Neural cell (in vitro differentiated cells): Measurements from ENCODE around the gene RALGPS1.

Experiments used
- EP300 ChIP-seq: fragments of 450-650 bp; conservative IDR thresholded peaks from 2 replicates; pipeline ENCODE4 v1.6.1; 2014; ENCODE audit warnings: antibody characterized with exemption, mild to moderate bottlenecking, moderate library complexity; ENCODE audit not compliant: poor library complexity, severe bottlenecking
- EZH2 ChIP-seq: fragments of 200-600, 300-800 bp; shearing (Covaris generic), sonication (generic); IDR thresholded peaks from 2 replicates; pipeline ENCODE4 v1.6.1; 2014; ENCODE audit warnings: antibody characterized with exemption, low read length, borderline replicate concordance, mild to moderate bottlenecking; ENCODE audit not compliant: insufficient read depth, poor library complexity, severe bottlenecking
- POLR2AphosphoS5 ChIP-seq: IDR thresholded peaks from 2 replicates; pipeline ENCODE4 v1.6.1; 2012
- RAD21 ChIP-seq: fragments of 450-650 bp; conservative IDR thresholded peaks from 2 replicates; pipeline ENCODE4 v1.6.1; 2014; ENCODE audit warnings: antibody characterized with exemption, mild to moderate bottlenecking, moderate library complexity
- SMC3 ChIP-seq: fragments of 450-650 bp; conservative IDR thresholded peaks from 2 replicates; pipeline ENCODE4 v1.6.1; 2014; ENCODE audit warnings: antibody characterized with exemption, mild to moderate bottlenecking, moderate library complexity; ENCODE audit not compliant: poor library complexity
- TAF1 ChIP-seq: IDR thresholded peaks from 2 replicates; pipeline ENCODE4 v1.6.1; 2012; ENCODE audit warnings: low read depth
- TF ChIP-seq, protein P1 (sequence below): fragments of 450-650 bp; IDR thresholded peaks from 2 replicates; pipeline ENCODE4 v1.5.1; 2014; ENCODE audit warnings: antibody characterized with exemption, mild to moderate bottlenecking, moderate library complexity; ENCODE audit not compliant: poor library complexity, severe bottlenecking
- TF ChIP-seq, protein P2 (sequence below): IDR thresholded peaks from 2 replicates; pipeline ENCODE4 v1.6.1; 2012; ENCODE audit warnings: borderline replicate concordance

DNA sequence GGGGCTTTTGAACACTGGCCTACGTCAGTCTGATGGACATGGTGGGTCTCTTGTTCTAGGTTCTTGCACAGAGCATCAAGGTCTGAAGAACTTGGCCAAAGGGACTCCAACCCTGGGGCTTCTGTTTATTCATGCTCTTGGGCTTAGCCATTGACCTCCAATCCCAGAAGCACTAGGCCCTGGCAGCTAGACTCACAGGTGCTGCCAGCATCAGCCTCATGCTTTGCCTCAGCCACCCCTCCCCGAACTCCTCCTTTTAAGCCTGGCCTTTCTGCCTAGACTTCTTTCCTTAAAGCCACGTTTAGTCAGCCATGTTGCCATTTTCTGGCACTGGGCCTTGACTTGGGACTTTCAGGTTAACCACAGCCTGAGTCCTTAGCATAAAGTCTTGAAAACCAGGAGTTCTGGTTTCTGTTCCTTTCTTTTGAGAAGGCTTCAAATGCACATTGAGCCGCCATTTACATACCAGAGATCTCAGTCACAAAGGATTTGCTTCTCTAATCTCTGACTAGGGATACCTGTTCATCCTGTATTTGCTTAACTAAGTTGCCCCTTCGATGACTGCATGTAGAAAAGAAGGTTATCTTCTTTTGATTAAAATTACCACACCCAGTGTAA, 153.1 kb downstream of the RALGPS1 start:
- TF ChIP-seq, protein P1, sequence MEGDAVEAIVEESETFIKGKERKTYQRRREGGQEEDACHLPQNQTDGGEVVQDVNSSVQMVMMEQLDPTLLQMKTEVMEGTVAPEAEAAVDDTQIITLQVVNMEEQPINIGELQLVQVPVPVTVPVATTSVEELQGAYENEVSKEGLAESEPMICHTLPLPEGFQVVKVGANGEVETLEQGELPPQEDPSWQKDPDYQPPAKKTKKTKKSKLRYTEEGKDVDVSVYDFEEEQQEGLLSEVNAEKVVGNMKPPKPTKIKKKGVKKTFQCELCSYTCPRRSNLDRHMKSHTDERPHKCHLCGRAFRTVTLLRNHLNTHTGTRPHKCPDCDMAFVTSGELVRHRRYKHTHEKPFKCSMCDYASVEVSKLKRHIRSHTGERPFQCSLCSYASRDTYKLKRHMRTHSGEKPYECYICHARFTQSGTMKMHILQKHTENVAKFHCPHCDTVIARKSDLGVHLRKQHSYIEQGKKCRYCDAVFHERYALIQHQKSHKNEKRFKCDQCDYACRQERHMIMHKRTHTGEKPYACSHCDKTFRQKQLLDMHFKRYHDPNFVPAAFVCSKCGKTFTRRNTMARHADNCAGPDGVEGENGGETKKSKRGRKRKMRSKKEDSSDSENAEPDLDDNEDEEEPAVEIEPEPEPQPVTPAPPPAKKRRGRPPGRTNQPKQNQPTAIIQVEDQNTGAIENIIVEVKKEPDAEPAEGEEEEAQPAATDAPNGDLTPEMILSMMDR = no peak
- TF ChIP-seq EZH2 (no peak), EP300 (no peak), SMC3 (no peak), POLR2AphosphoS5 (no peak), TAF1 (no peak), RAD21 (no peak)
- TF ChIP-seq, protein P2, sequence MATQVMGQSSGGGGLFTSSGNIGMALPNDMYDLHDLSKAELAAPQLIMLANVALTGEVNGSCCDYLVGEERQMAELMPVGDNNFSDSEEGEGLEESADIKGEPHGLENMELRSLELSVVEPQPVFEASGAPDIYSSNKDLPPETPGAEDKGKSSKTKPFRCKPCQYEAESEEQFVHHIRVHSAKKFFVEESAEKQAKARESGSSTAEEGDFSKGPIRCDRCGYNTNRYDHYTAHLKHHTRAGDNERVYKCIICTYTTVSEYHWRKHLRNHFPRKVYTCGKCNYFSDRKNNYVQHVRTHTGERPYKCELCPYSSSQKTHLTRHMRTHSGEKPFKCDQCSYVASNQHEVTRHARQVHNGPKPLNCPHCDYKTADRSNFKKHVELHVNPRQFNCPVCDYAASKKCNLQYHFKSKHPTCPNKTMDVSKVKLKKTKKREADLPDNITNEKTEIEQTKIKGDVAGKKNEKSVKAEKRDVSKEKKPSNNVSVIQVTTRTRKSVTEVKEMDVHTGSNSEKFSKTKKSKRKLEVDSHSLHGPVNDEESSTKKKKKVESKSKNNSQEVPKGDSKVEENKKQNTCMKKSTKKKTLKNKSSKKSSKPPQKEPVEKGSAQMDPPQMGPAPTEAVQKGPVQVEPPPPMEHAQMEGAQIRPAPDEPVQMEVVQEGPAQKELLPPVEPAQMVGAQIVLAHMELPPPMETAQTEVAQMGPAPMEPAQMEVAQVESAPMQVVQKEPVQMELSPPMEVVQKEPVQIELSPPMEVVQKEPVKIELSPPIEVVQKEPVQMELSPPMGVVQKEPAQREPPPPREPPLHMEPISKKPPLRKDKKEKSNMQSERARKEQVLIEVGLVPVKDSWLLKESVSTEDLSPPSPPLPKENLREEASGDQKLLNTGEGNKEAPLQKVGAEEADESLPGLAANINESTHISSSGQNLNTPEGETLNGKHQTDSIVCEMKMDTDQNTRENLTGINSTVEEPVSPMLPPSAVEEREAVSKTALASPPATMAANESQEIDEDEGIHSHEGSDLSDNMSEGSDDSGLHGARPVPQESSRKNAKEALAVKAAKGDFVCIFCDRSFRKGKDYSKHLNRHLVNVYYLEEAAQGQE = no peak
